ENCODE results near the gene STC2. TPM values are rescaled to one million over a fixed set of nuclear protein-coding genes. Genes with fewer than 3 reads are reported as not detected.
"Not testable (repeated sequence)": the region's sequence is repeated elsewhere in the genome, so short reads cannot be mapped to it uniquely, and the experiment has no call there.

Gene STC2, protein sequence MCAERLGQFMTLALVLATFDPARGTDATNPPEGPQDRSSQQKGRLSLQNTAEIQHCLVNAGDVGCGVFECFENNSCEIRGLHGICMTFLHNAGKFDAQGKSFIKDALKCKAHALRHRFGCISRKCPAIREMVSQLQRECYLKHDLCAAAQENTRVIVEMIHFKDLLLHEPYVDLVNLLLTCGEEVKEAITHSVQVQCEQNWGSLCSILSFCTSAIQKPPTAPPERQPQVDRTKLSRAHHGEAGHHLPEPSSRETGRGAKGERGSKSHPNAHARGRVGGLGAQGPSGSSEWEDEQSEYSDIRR
- 9.5 and 10.5 TPM in 2 replicates for total RNA-seq

DNA sequence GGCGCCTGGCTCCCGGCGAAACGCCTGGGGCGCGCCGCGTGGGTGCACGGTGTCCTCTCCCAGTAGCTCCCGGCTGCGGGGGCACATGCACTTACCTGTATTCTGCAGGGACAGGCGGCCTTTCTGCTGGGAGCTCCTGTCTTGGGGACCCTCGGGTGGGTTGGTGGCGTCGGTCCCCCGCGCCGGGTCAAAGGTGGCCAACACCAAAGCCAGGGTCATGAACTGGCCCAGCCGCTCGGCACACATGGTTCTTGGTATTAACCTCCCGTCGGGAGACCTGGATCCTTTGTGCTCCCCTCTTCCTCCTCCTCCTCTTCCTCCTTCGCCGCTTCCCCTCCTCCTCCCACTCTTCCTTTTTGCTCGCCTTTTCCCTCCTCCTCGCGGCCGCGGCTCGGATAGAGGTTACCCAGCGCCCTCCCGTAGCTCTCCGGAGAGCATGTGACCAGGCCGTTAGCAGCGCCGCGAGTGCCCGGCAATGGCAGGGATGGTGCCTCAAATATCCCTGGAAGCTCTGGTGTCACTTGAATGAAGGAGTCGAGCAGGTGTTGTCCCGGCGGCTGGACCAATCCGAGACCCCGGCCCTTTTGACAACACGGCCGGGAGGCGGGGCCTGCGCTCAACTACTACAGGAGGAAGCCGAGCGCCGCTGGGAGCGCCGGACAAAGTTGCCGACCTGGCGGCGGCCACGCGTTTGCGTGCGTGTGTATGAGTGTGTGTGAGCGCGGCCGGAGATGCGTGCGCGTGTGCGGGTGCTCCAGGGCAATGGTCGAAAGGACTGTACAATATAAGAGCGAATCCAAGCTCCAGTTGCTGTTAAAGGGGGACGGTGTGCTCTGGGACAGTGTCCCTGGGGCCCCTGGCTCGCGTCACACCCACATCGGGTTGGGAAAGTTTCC, at the start of gene STC2:
Gene STC2, minus strand, starts transcription at position 467 of the 896 bp plus-strand sequence. Its CDS starts 221 bp downstream, at position 246.
- intact Hi-C loops (cut with micrococcal nuclease) = loop anchor here (1.0 to 5.0 kb wide), 6 partner anchors 34 to 1941 kb away; partner anchors contain the start of genes BOD1, NKX2-5 and NPM1

DNA sequence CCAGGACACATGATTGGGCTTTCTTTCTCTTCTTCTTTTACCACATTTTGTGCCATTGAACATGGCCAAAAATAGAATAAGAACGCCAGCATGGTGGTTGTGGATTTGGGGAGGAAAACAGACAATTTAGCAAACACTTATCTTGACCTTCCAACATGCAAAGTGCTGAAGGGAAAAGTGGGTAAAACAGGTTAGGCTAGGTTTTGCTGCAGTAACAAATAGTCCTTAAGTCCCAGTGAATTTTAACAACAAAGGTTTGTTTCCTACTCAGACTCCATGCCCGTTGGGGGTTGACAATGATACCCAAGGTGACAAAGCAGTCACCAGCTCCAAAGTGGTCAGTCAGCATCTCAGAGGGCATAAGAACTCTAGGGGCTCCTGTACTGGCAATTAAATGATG, 43.2 kb upstream of the STC2 start:
- intact Hi-C loops (cut with micrococcal nuclease) = no loop called here

DNA sequence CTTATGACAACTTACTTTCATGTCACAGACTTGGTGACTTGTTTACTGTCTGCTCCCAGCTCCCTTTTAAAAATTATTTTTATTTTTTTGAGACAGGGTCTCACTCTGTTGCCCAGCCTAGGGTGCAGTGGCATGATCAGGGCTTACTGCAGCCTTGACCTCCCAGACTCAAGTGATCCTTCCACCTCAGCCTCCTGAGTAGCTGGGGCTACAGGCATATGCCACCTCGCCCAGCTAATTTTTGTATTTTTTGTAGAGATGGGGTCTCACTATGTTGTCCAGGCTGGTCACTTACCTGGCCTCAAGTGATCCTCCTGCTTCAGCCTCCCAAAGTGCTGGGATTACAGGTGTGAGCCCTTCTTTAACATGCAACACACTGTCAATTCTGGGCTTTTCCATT, 35.2 kb upstream of the STC2 start:
- intact Hi-C loops (cut with micrococcal nuclease) = not testable (repeated sequence)

DNA sequence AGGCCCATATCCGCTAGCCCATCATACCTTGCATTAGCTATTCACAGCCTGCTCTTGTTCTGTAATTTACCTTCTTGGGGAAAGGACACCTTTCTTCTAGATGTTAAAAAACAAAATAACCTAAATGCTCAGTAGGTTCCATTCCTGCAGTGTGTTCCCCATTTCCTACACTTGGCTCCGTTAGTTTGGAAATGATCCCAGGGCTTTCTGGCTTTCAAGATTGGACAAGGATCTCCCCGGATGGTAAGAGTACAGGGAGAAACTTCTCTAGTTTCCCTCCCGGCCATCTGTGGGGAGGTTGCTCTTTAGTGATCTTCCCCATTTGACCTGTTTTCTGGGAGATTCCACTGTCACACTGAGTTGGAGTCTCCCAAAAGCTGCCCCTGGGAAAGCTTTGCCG, 27.3 kb upstream of the STC2 start:
- intact Hi-C loops (cut with micrococcal nuclease) = no loop called here

DNA sequence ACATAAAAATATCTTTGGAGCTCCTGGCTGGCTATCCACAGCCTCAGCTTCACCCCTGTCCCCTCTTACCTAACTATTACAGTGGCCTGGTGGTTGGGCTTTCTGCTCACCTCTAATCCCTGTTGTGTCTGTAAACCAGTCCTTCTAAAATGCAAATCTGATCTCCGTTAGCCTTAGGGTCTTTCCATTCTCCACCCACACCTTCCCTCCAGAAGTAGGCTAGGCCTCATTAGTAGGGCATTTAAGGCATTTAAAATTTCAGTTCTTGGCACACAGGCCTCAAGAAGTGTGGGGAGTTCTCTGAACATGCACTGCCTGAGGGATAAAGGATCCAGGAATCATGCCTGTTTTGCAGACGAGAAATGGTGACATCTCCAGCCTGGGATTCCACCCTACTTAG, 26.4 kb upstream of the STC2 start:
- intact Hi-C loops (cut with micrococcal nuclease) = no loop called here

DNA sequence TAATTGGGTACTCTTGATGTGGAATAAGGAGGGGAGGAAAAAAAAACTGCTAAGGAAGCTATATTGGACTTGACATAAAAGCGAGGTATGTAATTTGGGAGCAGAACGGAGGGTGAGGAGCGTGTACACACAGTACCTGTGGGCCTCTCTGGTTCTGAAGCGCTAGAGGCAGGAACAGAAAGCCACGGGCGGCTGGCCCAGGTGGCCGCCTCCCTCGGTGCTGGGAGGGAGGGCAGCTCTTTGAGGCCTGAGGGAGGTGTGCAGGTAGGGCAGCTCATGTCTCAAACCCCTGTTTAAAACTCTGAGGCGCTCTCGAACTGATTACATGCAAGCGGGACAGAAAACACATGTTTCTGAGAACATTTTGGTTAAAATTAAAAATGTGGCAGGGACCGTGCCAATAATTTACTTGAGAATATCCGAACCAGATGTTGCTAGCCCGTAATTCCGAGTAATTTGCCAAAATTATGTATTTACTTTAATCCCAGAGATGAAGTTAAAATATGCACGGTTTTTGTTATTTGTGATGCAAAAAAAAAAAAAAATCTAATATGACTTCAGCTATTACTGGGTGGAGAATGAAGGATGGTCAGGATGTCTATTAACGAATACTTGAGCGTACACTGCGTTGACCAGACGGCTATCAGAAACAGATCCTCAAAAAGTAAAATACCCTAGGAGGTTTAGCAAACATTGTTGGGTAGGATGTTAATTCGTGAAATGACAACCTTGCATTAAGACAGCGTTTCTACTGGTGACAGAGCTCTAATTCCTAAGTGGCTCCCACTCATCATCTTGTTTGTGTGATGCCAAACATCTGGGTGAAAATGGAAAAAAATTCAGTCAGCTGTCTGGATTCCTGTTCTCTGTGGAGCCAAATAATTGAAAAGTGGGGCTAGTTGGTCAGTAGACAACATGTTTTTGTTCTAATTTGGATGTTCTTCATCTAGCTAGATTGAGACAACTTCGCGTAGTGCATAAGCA, 24.4 kb upstream of the STC2 start:
- intact Hi-C loops (cut with micrococcal nuclease) = no loop called here

DNA sequence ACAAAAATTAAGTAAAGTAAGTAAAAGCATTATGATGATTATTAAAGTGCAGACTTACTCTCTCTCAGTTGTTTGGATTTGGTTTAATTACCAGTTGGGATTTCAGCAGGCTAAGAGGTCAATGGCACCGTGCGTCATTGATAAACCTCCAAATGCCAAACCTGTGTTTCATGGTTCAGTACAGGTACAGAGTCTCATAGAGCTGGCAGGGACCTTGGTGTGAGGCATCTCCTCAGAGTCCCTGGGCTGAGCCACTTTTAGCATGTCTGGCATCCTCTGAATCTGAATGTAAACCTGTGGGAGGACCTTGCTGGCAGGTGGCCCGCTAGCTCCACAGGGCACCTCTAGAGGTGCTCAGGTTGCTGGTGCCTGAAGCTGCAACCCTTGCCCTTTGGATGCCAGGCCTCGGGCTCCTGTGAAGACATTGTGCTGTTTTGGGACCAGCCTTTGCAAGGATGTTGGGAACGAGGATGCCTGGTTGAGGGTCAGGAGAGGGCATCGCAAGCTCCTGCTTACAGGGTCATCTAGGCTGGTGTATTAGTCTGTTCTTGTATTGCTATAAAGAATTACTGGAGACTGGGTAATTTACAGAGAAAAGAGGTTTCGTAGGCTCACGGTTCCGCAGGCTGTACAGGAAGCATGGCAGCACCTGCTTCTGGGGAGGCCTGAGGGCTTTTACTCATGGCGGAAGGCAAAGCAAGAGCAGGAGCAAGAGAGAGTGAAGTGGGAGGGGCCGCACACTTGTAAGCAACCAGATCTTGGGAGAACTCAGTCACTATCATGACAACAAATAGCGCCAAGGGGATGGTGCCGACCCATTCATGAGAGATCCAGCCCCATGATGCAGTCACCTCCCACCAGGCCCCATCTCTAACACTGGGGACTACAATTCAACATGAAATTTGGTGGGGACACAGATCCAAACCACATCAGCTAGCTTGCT, 14.9 kb upstream of the STC2 start:
- intact Hi-C loops (cut with micrococcal nuclease) = no loop called here

DNA sequence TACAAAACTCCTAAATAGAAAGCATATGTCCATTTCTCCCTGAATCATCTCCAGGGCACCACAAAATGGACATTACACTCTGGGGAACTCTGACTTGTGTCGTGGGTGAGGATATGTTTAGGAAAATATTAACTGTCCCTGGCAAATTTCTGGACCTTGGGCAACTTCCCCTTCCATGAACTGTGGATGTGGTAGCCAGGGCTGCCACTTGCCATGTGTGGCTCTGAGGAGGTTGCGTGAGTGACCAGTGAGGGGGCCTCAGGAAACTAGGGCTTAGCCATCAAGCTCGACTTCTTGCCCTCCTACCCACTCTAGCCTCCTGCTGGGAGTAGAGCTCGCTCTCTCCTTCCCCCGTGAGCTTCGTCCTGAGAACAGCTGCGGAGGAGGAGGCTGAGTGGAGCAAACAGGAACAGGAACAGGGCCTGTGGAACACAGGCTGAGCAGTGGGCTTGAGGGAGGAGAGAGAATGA, 13.8 kb upstream of the STC2 start:
- intact Hi-C loops (cut with micrococcal nuclease) = no loop called here

DNA sequence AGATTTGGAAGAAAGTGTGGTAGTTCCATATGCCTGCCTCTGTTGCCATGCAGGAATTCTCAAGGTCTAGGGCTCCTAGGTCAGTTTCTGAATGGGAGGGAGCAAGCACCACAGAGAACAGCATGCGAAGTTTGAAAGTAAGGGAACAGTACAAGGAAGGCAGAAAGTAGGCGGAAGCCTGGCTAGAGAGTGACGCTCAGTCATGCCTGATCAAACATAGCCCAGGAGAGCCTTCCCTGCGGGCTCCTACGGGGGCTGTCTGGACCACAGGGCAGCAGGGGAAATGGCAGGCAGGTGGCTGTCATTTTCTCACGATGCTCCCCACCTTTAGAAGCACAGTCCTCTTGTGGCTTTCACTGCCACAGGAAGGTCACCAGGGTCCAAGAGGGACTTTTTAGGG, 12.8 kb upstream of the STC2 start:
- intact Hi-C loops (cut with micrococcal nuclease) = no loop called here

DNA sequence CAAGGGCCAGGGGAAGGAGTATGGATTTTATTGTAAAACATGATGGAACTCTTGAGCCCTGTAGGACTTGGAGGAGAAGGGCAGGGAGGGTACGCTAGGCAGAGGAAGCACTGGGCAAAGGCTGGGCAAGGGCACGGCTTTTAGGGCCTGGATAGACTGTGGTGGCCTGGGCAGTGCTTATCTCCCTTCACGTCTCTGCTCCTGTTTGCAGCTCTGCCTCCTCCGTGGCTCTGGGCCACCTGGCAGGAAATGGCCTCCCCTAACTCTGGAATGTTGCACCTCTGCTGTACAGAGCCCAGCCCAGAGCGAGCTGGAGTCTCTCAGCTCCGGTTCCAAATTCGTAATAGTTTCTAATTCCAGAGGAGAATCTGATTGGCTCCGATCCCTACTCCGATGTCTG, 12.2 kb upstream of the STC2 start:
- intact Hi-C loops (cut with micrococcal nuclease) = no loop called here

DNA sequence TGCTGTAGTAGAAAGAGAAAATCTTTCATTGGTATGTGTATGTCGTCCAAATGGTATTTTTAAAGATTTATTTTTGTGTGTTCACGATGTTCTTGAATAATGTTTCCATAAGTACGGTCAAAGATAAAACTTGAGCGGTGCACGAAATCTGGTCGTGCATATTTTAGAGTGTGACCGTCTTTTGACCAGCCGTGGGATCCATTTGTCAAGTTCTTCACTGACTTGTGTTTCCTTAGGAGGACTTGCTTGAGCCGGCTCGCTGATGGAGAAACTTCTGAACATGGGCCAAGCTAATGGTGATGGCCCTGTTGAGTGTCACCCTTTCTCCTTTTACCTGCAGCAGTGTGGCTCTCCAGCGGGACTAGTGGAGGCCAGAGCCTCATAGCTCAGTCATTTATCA, 11.1 kb upstream of the STC2 start:
- intact Hi-C loops (cut with micrococcal nuclease) = no loop called here

DNA sequence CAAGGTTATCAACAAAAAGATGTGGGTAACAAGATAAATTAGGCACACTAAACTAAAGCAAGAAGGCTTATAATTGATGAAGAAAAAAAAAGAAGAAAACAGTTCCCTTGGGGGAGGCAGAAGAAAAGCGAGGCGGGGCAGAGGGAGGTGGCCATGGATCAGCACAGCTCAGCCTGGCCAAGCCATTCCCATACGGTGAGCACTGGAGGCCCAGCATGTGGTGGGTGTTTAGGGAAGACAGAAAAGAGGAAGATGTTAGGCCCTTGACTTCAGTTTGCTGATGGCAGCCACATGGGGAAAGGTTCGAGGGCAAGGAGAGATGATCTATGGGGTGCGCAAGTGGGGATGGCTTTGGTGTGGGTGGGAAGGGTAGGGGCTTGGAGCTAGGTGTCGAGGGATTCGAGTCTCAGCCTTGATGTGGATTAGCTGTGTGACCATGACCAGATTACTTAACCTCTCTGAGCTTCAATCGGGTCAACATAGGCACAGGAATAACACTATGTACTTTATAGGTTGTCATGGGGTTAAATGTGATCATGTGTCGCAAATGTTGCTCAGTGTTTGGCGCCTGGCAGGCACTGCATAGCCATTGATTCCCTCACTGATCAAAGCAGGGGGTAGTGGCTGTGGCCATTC, 10.3 kb upstream of the STC2 start:
- intact Hi-C loops (cut with micrococcal nuclease) = no loop called here

DNA sequence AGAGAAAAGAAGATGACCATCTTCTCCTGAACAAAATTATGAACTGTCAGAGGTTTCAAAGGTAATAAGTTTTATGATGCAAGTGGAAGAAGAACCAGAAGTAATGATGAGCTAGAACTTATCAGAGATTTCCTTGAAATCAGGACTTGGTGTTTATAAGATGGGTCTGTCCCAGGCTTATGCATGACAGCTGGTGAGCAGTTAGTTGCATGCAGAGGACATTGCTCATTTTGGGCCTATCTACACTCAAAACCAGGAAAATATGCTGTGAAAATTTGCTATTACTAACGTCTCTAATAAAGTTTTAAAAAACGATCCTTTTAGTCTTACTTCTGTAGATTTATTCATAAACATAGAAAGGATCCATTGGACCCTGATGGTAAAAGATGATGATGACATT, 6.6 kb upstream of the STC2 start:
- intact Hi-C loops (cut with micrococcal nuclease) = loop anchor here (5.0 kb wide), 1 partner anchor 623 kb away; no protein-coding TSS in a partner anchor

DNA sequence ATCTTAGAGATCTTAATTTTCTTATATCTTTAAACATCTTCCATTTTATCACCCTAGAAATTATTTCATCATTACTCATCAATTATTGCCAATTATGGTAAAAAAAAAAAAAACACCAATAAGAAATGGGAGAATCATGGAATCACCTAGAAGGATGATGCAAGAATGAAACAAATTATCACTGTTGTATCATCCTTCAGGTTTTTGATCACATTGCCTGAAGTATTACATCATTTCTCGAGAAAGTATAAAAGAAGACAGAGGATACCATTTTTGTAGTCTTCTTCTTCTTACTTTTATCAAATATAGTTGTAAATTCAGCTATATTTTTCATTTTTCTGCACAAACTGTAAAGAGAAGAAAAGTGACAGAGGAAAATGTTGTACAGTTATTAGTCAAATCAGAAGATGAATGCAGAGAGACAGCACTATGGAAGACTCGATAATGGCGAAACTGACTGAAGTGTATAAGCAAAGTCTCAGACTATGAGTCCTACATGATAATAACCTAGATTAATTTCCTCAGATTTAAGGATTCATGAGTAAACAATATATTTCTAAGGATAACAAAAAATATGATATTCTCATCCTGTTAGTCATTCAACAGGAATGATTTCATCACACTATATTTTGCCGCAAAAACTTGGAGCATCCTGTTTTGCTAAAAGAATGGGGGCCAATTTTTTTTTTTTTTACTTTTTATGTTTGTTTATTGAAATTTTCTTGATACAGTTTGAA, 5.9 kb upstream of the STC2 start:
- intact Hi-C loops (cut with micrococcal nuclease) = loop anchor here (5.0 kb wide), 1 partner anchor 622 kb away; no protein-coding TSS in a partner anchor

DNA sequence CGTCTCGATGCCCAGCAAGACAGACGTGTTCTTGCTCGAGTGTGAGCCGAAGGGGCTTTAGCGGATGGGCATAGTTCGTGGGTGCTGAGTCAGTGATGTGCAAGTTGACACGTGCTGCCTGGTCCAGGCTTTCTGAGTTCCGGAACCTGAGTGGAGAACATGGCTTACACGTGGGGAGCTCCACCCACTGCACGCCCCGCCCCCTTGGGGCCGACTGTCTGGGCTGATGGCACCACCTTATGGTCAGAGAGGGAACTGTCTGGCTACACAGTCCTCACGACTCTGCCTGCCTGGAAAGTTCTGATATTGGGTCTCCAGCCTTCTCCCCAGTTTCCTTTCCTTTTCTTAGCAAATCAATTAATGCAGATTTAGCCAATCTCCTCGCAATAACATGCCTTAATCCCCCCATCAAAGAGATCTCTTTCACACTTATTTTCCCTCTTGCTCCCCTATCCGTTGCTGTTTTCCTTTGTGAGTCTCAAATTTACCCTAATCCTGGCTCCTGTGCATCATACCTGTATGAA, 3.8 kb upstream of the STC2 start:
- intact Hi-C loops (cut with micrococcal nuclease) = loop anchor here (1.0 to 5.0 kb wide), 7 partner anchors 38 to 620 kb away; partner anchors contain the start of genes BNIP1, CREBRF and RPL26L1

DNA sequence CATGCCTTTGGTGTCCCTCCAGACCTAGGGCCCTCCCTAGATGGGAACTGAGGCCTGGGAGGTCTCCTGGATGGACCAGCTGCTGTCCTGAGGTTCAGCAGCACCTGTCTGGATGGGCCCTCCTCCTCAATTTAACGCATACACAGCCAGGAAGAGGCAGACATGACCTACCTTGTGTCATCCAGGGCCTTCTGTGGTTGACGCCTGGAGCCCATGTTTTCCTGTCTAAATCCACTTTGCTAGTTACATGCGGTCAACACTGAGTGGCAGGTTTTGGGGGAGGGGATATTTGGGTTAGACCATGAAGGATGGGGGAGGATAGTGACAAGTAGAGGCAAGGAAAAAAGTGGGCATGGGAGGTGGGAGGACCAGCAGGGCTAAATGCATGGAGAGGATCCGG, 3.1 kb upstream of the STC2 start:
- intact Hi-C loops (cut with micrococcal nuclease) = loop anchor here (5.0 kb wide), 1 partner anchor 619 kb away; no protein-coding TSS in a partner anchor

DNA sequence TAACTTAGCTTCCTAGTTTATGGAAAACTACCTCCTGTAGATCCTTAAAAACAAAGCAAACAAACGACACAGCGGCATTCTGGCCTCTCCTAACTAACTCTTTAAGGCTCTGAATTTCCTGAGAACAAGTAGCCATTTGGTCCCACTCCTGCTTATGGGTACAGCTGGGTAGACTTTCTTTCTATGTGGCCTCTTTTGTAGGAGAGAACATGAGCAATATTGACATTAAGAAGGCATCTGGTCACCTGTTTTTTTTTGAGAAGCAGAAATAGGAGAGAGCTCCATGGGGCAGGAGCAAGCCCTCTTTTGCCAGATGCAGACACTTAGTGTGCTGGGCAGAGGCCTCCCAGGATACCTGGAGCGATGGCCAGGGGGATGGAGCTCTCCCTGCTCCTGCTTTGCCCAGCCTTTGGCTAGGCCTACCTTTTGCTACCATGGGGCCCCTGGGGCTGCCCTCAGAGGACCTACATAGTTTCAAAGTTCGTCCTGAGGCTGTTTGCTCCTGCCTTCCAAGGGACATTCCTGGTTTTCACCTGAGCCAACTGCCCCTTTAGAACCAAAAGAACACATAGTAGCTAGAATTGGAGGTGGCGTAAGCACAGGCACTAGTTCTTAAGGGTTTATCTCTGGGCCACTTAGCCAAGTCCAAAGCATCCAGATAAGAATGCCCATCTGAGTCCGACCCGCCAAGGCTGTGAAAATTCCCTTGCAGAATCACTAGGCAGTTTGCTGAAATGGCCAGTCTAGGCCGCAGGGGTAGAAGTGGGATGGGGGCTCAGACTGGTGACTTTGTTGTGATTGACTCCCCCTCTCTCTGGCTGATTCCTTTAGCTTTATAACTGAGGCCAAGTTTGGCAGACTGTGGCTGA, 2.4 kb upstream of the STC2 start:
- intact Hi-C loops (cut with micrococcal nuclease) = loop anchor here (5.0 kb wide), 1 partner anchor 618 kb away; no protein-coding TSS in a partner anchor
